CD4-positive, alpha-beta T cell treated with Interleukin-6 for 4 hours (primary cell): ENCODE data around the gene TEKTIP1.
"Not testable (repeated sequence)": the region's sequence is repeated elsewhere in the genome, so short reads cannot be mapped to it uniquely, and the experiment has no call there.

Source experiments
- DNase-seq: peaks from one replicate; pipeline ENCODE4 v3.0.0-alpha.2; 2020; ENCODE audit warnings: mixed read lengths

Gene TEKTIP1

DNA sequence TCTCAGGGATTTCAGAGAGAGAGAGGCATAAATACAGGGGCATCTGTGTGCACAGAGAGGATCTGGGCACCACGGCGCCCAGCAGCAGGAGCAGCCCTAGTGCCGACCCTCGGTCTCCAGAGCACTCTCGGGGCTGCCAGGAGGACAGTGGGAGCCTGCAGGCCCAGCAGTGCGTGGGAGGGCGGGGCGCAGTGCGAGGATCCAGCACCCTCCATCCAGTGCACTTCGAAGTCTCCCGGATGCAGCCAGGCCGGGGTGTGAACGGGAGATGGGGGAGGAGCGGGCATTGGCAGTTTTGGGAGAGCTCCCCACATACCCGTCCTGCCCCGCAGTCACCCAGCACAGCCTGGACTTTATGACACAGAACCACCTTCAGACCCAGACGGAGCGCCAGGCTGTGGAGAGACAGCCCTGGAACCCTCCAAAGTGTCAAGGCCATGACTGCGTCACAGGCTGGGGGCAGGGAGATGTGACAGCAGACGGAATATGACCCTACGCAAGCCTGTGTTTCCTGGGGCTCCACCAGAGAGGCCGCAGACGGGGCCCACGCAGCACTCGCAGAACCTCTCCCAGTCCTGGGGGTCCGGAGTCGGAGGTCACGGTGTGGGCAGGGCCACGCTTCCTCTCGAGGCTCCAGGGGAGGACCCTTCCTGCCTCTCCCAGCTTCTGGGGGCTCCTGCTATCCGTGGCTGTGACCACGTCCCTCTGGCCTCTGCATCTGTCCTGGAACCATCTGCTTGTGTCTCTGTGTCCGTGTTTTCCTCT lies 14.7 kb upstream of the TEKTIP1 start:
- no peak for DNase-seq

DNA sequence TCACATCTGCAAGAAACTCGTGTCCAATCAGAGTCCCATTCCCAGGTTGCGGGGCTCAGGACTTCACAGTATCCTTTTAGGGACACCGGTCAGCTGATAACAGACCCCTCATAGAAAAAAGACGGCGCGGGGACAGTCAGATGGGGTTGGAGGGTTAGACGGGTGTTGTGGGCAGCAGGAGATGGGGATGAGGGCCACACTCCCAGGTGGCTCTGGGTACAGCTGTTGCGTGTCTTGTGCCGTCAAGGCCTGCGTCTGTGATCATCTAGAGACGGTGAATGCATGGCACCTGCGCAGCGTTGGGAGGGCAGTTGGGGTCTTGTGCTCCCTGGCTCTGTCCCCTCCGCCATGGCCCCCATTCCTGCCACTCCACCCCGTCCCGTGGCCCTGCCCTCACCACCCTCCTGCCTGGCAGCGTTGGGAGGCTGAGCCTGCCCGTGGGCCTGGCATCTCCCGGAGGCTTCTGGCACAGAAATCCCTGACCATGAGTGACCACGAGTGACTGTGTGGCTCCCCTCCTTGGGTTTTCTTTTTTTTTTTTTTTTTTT lies 14.0 kb upstream of the TEKTIP1 start:
- DNase-seq: no peak

DNA sequence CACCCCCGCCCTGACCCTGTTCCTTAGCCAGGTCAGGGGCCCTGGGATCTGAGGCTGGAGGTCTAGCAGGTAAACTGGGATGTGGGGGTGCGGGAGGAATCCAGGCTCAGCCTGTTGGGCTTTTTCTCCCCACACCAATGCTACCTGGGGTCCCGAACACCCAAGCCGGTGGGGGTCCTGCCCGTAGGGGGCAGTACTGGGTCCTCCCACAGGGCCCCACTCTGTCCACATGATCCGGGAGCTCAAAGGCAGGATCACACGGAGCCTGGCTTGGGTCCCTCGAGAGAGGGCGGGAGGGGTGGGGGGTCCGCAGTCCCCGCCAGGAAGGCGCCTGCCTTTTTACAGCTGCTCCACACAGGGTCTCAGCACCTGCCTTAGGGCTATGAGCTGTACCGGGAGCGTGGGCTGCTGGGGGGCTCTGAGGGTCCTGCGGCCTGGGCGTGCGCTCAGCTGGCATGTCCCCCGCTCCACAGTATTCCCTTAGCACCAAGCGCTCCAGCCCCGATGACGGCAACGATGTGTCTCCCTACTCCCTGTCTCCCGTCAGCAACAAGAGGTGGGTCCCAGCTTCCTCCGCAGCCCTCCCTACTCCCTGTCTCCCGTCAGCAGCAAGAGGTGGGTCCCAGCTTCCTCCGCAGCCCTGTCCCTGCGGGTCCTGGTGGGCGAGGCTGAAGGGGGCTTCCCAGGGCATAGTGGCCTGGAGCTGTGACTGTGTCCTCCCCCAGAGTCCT lies 12.3 kb upstream of the TEKTIP1 start:
- DNase-seq: no peak

DNA sequence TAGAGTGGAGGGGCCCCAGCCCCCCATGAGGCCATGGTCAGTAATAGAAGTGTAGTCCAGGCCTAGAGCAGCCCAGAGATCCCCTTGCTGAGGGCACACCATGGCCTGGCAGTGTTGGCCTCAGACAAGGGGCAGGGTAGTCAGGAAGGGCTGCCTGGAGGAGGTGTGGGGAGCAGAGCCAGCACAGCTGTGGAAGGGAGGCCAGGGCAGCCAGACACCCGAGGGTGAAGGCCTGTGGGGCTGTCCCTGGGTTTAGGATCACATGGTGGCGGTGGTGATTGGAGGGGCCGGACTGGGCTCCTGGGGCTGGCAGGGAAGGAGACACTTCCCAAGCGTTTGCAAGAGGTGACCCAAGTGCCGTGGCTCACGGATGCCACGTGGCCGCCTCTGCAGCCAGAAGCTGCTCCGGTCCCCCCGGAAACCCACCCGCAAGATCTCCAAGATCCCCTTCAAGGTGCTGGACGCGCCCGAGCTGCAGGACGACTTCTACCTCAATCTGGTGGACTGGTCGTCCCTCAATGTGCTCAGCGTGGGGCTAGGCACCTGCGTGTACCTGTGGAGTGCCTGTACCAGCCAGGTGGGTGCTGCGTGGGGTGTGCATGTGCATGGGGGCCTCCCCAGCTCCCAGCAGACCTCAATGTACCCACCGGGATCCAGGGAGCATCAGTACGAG lies 11.6 kb upstream of the TEKTIP1 start:
- no peak for DNase-seq

DNA sequence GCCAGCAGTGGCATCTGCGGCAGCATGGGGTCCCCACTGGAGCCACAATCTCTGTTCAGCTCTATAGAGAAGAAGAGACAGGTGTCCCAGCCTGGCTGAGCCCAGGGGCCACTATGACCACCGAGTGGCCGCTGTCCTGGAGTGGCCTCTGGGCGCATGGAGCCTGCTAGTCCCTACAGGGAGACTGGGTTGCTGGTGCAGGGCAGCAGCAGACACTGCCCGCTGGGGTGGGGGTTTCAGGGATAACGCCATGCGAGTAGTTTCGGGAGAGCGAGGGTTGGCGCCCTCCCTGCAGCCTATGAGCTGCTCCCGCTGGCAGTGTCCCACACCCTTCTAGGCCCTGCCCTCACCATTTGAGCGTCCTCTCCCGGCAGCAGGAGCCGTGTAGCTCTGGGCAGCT lies 10.9 kb upstream of the TEKTIP1 start:
- no peak for DNase-seq

DNA sequence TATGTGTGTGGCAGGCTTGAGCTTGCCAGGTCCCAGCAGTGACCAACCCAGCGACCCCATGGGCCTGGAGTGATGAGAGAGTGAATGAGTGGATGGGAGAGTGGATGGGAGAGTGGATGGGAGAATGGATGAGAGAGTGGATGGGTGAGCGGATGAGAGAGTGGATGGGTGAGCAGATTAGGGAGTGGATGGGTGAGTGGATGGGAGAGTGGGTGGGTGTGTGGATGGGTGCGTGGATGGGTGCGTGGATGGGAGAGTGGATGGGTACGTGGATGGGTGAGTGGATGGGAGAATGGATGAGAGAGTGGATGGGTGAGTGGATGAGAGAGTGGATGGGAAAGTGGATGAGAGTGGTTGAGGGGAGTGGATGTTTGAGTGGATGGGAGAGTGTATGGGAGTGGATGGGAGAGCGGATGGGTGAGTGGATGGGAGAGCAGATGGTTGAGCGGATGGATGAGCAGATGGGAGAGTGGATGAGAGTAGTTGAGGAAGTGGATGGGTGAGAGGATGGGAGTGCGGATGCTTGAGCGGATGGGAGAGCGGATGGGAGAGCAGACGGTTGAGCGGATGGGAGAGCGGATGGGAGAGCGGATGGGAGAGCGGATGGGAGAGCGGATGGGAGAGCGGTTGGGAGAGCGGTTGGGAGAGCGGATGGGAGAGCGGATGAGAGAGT lies 10.3 kb upstream of the TEKTIP1 start:
- DNase-seq: no peak

DNA sequence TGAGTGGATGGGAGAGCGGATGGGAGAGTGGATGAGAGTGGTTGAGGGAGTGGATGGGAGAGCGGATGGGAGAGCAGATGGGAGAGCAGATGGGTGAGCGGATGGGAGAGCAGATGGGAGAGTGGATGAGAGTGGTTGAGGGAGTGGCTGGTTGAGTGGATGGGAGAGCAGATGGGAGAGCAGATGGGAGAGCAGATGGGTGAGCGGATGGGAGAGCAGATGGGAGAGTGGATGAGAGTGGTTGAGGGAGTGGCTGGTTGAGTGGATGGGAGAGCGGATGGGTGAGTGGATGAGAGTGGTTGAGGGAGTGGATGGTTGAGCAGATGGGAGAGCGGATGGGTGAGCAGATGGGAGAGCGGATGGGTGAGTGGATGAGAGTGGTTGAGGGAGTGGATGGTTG lies 9.7 kb upstream of the TEKTIP1 start:
- DNase-seq: not testable (repeated sequence)

DNA sequence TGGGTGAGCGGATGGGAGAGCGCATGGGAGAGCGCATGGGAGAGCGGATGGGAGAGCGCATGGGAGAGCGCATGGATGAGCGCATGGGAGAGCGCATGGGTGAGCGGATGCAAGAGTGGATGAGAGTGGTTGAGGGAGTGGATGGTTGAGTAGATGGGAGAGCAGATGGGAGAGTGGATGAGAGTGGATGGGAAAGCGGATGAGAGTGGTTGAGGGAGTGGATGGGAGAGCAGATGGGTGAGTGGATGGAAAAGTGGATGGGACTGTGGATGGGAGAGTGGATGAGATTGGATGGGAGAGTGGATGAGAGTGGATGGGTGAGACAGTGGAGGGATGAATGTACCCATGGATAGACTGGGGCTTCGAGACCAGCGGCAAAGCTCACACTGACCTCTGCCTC lies 8.6 kb upstream of the TEKTIP1 start:
- no peak for DNase-seq

DNA sequence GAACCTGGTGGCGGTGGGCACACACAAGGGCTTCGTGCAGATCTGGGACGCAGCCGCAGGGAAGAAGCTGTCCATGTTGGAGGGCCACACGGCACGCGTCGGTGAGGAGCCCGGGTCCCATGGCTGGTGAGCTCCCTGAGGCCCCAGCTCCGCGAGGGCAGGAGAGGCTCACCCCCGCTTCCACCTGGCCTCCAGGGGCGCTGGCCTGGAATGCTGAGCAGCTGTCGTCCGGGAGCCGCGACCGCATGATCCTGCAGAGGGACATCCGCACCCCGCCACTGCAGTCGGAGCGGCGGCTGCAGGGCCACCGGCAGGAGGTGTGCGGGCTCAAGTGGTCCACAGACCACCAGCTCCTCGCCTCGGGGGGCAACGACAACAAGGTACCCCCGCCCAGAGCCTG lies 7.3 kb upstream of the TEKTIP1 start:
- no peak for DNase-seq

DNA sequence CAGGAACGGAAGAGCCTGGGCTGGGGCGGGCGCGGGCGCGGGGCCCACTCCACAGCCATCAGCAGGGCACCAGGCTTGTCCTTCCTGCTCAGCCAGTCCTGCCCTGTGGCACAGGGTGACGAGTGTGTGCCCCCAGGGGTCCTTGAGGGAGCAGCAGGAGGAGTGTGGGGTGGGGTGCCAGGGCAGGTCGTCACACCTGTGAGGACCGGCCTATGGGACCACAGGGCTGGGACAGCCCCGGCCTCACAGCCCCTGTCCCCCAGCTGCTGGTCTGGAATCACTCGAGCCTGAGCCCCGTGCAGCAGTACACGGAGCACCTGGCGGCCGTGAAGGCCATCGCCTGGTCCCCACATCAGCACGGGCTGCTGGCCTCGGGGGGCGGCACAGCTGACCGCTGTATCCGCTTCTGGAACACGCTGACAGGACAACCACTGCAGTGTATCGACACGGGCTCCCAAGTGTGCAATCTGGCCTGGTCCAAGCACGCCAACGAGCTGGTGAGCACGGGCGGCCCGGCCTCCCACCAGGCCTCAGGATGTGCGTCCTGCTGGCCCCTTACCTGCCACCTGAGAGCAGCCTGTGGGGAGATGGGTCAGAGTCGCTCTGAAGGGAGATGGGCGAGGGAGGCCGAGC lies 6.7 kb upstream of the TEKTIP1 start:
- no peak for DNase-seq

DNA sequence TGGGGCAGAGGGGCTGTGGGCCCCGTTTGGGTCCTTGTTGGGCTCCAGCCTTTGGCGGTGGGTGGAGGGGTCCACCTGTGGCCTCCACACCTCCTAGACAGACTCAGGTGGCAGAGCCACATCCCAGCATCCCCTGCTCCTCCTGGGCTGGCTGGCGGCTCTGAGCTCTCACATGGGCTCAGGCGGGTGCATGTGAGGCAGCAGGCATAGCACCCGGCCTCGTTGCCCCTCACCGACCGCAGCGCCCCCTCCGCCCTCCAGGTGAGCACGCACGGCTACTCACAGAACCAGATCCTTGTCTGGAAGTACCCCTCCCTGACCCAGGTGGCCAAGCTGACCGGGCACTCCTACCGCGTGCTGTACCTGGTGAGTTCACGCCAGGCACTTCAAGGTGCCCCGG lies 5.9 kb upstream of the TEKTIP1 start:
- no peak for DNase-seq

DNA sequence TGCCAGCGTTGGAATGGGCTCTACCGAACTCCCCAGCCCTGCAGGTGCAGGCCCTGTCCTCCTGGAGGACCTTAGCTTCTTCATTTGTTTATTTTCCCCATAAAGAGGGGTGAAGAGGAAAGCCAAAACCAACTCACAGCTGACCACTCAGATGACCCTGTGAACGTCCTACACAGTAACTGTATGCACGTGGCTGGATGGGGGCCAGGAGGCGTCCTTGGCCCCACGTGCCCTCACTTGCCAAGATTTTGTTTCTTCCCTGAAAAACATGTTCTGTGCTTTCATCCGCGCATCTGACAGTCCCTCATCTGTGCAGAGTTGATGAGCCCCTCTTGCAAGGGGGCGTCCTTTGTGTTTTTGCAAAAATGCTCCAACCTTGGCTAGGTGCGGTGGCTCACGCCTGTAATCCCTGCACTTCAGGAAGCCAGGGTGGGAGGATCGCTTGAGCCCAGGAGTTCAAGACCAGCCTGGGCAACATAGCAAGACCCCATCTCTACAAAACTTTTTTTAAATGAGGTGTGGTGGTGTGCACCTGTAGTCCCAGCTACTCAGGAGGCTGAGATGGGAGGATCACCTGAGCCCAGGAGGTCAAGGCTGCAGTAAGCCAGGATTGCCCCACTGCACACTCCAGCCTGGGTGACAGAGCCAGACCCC lies 5.3 kb upstream of the TEKTIP1 start:
- no peak for DNase-seq

DNA sequence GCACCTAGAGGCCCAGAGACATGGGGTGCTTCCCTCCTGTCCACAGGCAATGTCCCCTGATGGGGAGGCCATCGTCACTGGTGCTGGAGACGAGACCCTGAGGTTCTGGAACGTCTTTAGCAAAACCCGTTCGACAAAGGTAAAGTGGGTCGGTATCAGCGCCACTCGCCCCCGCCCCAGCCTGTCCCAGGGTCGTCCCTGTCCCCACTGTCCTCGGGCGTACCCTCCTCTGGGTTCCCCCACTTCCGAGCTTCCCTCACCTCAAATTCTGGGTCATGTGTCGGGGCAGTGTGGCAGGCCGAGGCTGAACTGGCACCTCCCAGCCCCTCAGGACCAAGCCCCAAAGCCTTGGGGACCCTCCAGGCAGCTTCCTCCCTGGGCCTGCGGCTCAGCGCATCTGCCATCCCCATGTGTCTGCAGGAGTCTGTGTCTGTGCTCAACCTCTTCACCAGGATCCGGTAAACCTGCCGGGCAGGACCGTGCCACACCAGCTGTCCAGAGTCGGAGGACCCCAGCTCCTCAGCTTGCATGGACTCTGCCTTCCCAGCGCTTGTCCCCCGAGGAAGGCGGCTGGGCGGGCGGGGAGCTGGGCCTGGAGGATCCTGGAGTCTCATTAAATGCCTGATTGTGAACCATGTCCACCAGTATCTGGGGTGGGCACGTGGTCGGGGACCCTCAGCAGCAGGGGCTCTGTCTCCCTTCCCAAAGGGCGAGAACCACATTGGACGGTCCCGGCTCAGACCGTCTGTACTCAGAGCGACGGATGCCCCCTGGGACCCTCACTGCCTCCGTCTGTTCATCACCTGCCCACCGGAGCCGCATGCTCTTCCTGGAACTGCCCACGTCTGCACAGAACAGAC lies 4.4 kb upstream of the TEKTIP1 start:
- no peak for DNase-seq

DNA sequence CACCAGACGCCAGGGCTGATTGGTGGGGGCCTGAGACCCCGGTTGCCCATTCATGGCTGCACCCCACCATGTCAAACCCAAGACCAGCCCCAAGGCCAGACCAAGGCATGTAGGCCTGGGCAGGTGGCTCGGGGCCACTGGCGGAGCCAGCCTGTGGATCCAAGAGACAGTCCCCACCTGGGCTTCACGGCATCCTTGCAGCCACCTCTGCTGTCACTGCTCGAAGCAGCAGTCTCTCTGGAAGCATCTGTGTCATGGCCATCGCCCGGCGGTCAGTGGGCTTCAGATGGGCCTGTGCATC lies 3.8 kb upstream of the TEKTIP1 start:
- DNase-seq: no peak

DNA sequence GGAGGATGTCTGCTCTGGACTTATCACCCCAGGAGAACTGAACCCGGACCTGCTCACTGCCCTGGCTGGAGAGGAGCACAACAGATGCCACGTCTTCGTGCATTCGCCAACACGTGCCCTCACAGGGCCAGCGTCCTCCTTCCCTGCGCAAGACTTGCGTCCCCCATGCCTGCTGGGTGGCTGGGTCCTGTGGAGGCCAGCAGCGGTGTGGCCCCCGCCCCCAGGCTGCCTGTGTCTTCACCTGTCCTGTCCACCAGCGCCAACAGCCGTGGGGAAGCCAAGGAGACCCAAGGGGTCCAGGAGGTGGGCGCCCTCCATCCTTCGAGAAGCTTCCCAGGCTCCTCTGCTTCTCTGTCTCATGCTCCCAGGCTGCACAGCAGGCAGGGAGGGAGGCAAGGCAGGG lies 3.4 kb upstream of the TEKTIP1 start:
- DNase-seq: no peak

DNA sequence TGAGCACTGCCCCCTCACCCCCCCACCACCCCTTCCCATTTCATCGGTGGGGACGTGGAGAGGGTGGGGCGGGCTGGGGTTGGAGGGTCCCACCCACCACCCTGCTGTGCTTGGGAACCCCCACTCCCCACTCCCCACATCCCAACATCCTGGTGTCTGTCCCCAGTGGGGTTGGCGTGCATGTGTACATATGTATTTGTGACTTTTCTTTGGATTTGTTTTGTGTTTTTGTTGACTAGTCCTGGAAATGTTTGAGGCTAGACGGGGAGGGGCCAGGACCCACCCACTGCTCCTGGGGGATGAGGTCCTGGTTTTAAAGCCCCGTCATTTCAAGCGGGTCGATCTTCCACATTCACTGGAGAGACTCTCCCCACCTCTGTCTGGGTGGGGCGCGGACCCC lies 3.0 kb upstream of the TEKTIP1 start:
- DNase-seq: no peak

DNA sequence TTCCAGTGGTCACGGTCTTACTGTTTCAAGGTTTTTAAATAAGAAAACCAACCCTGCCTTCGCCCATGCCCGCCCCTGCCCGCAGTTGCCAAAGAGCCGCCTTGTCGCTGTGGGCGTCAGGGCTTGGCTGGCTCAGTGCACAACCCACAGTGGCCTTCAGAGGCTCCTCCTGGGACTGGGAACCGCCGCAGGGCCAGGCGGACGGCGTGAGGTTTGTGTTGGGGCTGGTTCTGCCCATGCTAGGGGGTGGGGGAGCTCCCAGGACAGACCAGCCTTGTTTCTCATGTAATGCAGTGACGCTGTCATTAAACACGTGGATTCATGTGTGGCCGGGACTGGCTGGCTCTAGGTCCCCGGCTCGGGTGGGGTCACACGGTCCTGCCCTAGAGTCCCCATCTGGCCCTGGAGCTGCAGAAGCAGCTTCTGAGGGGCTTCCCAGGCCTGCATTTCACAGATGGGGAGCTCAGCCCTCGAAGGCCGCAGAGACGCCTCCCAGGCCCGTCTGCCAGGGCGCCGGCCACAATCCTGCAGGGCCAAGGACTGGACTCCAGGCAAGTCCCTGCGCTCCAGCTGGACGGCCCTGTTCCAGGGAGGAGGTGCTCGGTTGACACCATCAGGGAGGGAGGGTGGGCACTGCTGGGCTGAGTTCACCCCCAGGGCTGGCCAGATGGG lies 2.4 kb upstream of the TEKTIP1 start:
- DNase-seq: no peak

DNA sequence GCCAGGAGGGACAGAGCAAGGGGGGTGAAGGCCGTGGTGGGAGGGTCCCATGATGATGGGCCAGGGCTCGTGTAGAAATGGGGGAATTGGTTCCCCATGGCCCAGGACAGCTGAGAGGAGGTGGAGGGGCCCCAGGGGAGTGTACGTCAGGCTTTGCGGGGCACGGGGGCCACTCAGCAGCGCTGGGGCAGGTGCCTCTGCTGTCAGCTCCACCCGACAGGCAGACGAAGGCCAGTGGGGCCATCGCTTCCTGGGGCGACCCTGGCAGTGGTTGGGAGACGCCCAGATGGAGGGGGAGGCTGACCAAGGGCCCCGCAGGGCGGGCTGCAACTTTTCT lies 1.9 kb upstream of the TEKTIP1 start:
- no peak for DNase-seq

DNA sequence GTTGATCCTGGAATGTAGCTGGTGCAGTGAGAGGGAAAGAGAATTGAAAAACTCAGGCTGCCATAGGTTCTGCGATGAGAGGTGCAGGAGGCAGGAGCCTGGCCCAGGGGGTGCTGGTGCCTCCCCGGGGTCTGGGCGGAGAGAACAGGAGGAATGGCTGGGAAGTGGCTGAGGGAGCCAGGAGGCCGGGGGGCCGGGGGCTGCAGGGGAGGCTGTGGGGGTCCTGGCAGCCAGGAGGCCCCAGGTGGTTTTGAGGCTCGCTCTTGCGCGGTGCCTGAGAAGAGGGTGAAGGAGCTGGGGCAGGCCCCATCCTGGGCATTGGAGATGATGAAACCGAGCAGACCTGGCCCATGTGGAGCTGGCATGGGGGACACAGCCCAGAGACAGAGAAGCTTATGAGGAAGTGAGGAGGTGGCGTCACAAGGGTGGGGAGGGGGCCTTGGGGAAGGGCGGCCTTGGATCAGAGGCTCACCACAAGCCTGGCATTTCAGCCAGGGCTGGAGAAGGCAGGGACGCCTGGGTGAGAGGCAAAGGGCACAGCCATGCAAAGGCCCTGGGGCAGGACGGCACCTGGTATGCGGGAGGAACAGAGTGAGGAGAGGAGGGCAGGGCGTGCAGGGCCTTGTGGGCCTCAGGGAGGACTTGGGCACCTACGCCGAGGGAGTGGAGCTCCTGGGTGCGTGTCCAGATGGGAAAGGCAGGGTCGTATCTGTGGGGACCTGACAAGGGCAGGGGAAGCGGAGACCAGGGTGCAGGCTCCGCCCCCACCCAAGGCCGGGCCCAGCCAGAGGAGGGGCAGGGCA lies 1.3 kb upstream of the TEKTIP1 start:
- no peak for DNase-seq
